GM12878 (cell line): ENCODE measurements around the gene OR4C3. TPM values are rescaled to one million over a fixed set of nuclear protein-coding genes. Genes with fewer than 3 reads are reported as not detected.
"Not testable (repeated sequence)": the region's sequence is repeated elsewhere in the genome, so short reads cannot be mapped to it uniquely, and the experiment has no call there.

Experiments
- ATAC-seq: fragments of 200-7000 bp; cut with Tn5 transposase; 3 replicates; pipeline ENCODE4 v1.9.1; 2020; ENCODE audit warnings: mild to moderate bottlenecking, moderate library complexity
- BruUV-seq: library from RNA; stranded (reverse); fragments of 400-500 nt; replicated peaks from 2 replicates; lab custom pipeline; 2021; lab: Mats Ljungman, UMichigan
- CTCF ChIA-PET: fragments of 300-600 bp; sonication (Branson Sonifier 250); formaldehyde crosslinking; extraction: SDS; loops from one replicate; lab custom pipeline; 2021; ENCODE audit warnings: inconsistent platforms; lab: Yijun Ruan, JAX
- POLR2A ChIA-PET: fragments of 350-600 bp; formaldehyde crosslinking; extraction: SDS; loops from one replicate; lab custom pipeline; 2021; ENCODE audit warnings: inconsistent platforms; lab: Charles Lee
- RAD21 ChIA-PET: fragments of 300-600 bp; sonication (Branson Sonifier 250); formaldehyde crosslinking; loops from one replicate; lab custom pipeline; 2023; ENCODE audit warnings: antibody characterized with exemption; ENCODE audit not compliant: unreplicated experiment; lab: Charles Lee
- SMC1A ChIA-PET: fragments of 300-600 bp; sonication (Branson Sonifier 250); formaldehyde crosslinking; loops from one replicate; lab custom pipeline; 2023; ENCODE audit not compliant: unreplicated experiment, uncharacterized antibody; lab: Charles Lee
- DNase-seq: peaks from one replicate; pipeline ENCODE4 v3.0.0-alpha.2; 2011; ENCODE audit warnings: low read depth, low spot score
- FAIRE-seq: peaks from 3 replicates; lab custom pipeline; 2011; peaks lifted over from hg19 to GRCh38; lab: Jason Lieb, UNC
- H2AFZ ChIP-seq: 2 replicates; pipeline ENCODE4 v1.6.0; 2011; ENCODE audit warnings: low read depth, low read length, control low read depth; ENCODE audit not compliant: control insufficient read depth
- H3K27ac ChIP-seq: 2 replicates; pipeline ENCODE4 v1.5.1; 2011; ENCODE audit warnings: control low read depth; ENCODE audit not compliant: control insufficient read depth, insufficient read depth
- H3K27me3 ChIP-seq, 2 experiments: replicated peaks in 1 of 2; 2 replicates each; pipeline versions ENCODE4 v1.6.0 to v1.6.1; 2011; ENCODE audit warnings: low read length in 1 of 2; ENCODE audit not compliant: control insufficient read depth in 2 of 2, insufficient read depth in 2 of 2
- H3K36me3 ChIP-seq, 2 experiments: 2 replicates each; pipeline ENCODE4 v1.5.1; 2011; ENCODE audit warnings: low read length in 1 of 2; ENCODE audit not compliant: control insufficient read depth in 2 of 2, insufficient read depth in 2 of 2
- H3K4me1 ChIP-seq: 2 replicates; pipeline ENCODE4 v1.6.1; 2011; ENCODE audit warnings: mild to moderate bottlenecking, low read length, moderate library complexity, mixed read lengths; ENCODE audit not compliant: control insufficient read depth, insufficient read depth
- H3K4me2 ChIP-seq: 2 replicates; pipeline ENCODE4 v1.6.0; 2011; ENCODE audit warnings: control low read depth; ENCODE audit not compliant: control insufficient read depth, insufficient read depth
- H3K4me3 ChIP-seq: fragments of 200-600 bp; sonication (generic); 2 replicates; pipeline ENCODE4 v1.5.1; 2016
- H3K79me2 ChIP-seq: 2 replicates; pipeline ENCODE4 v1.6.0; 2011; ENCODE audit warnings: low read length; ENCODE audit not compliant: control insufficient read depth, insufficient read depth
- H3K9ac ChIP-seq: 2 replicates; pipeline ENCODE4 v1.8.0; 2011; ENCODE audit warnings: low read length, control low read depth, mixed read lengths; ENCODE audit not compliant: control insufficient read depth, insufficient read depth
- H3K9me3 ChIP-seq: replicated peaks from 3 replicates; pipeline ENCODE4 v1.5.1; 2011; ENCODE audit warnings: mild to moderate bottlenecking, low read length; ENCODE audit not compliant: control insufficient read depth, insufficient read depth
- H4K20me1 ChIP-seq: 2 replicates; pipeline ENCODE4 v1.6.0; 2011; ENCODE audit not compliant: control insufficient read depth, insufficient read depth
- ASH2L ChIP-seq: fragments of 300-600, 200-600 bp; sonication (generic); IDR thresholded peaks from 2 replicates; pipeline ENCODE4 v1.6.1; 2017; ENCODE audit warnings: low read depth, mild to moderate bottlenecking, borderline replicate concordance
- NR2C2 ChIP-seq: IDR thresholded peaks from 2 replicates; pipeline ENCODE4 v1.6.1; 2011; ENCODE audit warnings: borderline replicate concordance, low read depth; ENCODE audit not compliant: control insufficient read depth, insufficient read length
- NR2F1 ChIP-seq: fragments of 450-650 bp; conservative IDR thresholded peaks from 2 replicates; pipeline ENCODE4 v1.6.1; 2017; ENCODE audit warnings: mild to moderate bottlenecking
- SMAD1 ChIP-seq: fragments of 450-650 bp; IDR thresholded peaks from 2 replicates; pipeline ENCODE4 v1.6.1; 2018; ENCODE audit warnings: mild to moderate bottlenecking, low read depth; ENCODE audit not compliant: partially characterized antibody
- ZBED1 ChIP-seq: IDR thresholded peaks from 2 replicates; pipeline ENCODE4 v1.6.1; 2016; ENCODE audit warnings: borderline replicate concordance
- WGBS: methylation state at CpG from one replicate; pipeline ENCODE4 v1.1.6; 2016; ENCODE audit warnings: low lambda C conversion rate; ENCODE audit not compliant: insufficient replicate concordance, insufficient coverage; ENCODE audit errors: missing lambda C conversion rate; 5-methylcytosine and 5-hydroxymethylcytosine counted together
- in situ Hi-C: fragments of 300-500 bp; cut with MboI; formaldehyde crosslinking; loops from 9 replicates; pipeline ENCODE4 v1.14.3; 2018; ENCODE audit warnings: mixed read lengths
- intact Hi-C: fragments of 100-400 bp; cut with micrococcal nuclease; formaldehyde crosslinking; loops from one replicate; pipeline ENCODE4 v1.14.2; 2022; ENCODE audit not compliant: unreplicated experiment
- polyA plus RNA-seq, 11 experiments: library from polyadenylated mRNA; depleted of rRNA in 4 of 11; unstranded in 6 of 11; stranded (reverse) in 5 of 11; fragments of >200 nt; fragmentation: Nextera tagmentation in 4 of 11; fragmentation: Illumina TruSeq in 1 of 11; extraction: Ambion mirVana in 4 of 11; extraction: Trizol in 1 of 11; gene quantifications; 1 replicate in 1 of 11; 2 replicates in 10 of 11; pipeline versions ENCODE4 v1.2.1 to v1.2.3, GENCODE V29; 2011 to 2016; ENCODE audit warnings: inconsistent platforms in 2 of 11, missing spikeins in 2 of 11, low read depth in 1 of 11
- total RNA-seq, 4 experiments: library from RNA; depleted of rRNA in 3 of 4; stranded (reverse); fragments of >200 nt in 3 of 4; fragmentation: Illumina TruSeq in 1 of 4; extraction: Trizol in 1 of 4; gene quantifications; 2 replicates each; pipeline versions ENCODE4 v1.2.1 to v1.2.3, GENCODE V29; 2013 to 2021
- TF ChIP-seq, protein P1 (sequence below): fragments of 450-650 bp; IDR thresholded peaks from 2 replicates; pipeline ENCODE4 v1.6.1; 2017; ENCODE audit warnings: mild to moderate bottlenecking, moderate library complexity

OR4C3 gene
- total and polyA plus RNA-seq, 10 of the 15 experiments (the other 5 are each of a cell fraction or from before 2014, with no cell fraction given): not detected

DNA sequence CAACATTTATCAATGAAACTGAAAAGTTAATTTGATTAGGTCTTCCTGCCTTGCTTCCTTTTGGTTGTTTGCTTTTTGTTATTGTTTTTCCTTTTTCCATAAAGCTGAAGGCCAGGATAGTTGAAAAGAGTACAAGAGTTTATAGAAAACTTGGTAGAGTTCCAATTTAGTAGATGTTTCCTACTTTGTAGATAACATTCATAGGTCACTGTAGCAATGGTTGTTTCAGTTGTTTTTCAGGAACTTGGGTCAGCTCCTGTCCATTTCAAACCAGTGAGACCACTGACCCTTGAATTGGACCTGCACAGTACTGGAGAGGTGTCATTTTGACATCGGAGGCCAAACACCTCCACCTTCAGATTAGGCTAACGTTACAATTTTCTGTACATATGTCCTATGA, 4.9 kb upstream of the OR4C3 start:
- ATAC-seq, RAD21 ChIA-PET, H3K9ac ChIP-seq, H3K79me2 ChIP-seq, CTCF ChIA-PET, H3K27me3 ChIP-seq, POLR2A ChIA-PET, H3K4me2 ChIP-seq, H3K4me1 ChIP-seq, H3K27ac ChIP-seq, H3K4me3 ChIP-seq, BruUV-seq, H3K9me3 ChIP-seq, H3K36me3 ChIP-seq, FAIRE-seq, intact Hi-C loops, H2AFZ ChIP-seq, SMC1A ChIA-PET, DNase-seq, H4K20me1 ChIP-seq: not testable (repeated sequence)
- in situ Hi-C loops: loop anchor here (25.0 kb wide), 1 partner anchor 383 kb away; no protein-coding TSS in a partner anchor
- WGBS: 7% methylated on average over 2 of the region's 2 CpGs

DNA sequence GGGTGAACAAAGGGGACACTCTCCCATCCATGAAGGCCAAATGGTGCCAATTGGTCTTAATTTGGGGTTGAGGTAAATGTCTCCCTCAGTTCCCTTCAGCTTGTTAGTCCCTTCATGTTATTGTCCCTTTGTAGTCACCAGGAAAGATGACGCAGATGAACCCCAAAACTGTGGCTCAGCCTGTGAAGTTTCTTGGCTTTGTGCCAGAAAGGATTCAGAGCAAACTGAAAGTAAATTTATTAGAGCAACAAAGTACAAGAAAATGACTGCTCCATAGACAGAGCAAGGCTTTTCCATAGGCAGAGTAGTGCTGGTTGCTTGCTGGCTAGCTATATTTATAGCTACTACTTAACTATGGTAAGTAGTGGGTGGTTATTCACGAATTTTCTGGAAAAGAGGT, 16.7 kb downstream of the OR4C3 start:
- CTCF ChIA-PET: no interaction called here
- RAD21 ChIA-PET: no interaction called here
- Histone ChIP-seq H3K4me3 (no peak overlapping the region), H3K27me3 (no peaks in the 10 kb centered on the region), H3K9me3 (no peaks in the 10 kb centered on the region), H3K4me2 (no peak overlapping the region), H3K79me2 (no peaks in the 10 kb centered on the region), H3K36me3 (no peaks in the 10 kb centered on the region), H2AFZ (no peak overlapping the region), H3K9ac (no peak overlapping the region), H3K27ac (no peak overlapping the region), H3K4me1 (no peaks in the 10 kb centered on the region), H4K20me1 (no peaks in the 10 kb centered on the region)
- BruUV-seq: no TSS peak
- no peak for DNase-seq
- in situ Hi-C loops: no loop called here
- POLR2A ChIA-PET: no interaction called here
- no peak for FAIRE-seq
- ATAC-seq: no peak
- intact Hi-C loops: no loop called here
- 2% methylated on average over 2 of the region's 2 CpGs for WGBS
- TF ChIP-seq ZBED1: no peak
- TF ChIP-seq SMAD1: no peak
- TF ChIP-seq, protein P1, sequence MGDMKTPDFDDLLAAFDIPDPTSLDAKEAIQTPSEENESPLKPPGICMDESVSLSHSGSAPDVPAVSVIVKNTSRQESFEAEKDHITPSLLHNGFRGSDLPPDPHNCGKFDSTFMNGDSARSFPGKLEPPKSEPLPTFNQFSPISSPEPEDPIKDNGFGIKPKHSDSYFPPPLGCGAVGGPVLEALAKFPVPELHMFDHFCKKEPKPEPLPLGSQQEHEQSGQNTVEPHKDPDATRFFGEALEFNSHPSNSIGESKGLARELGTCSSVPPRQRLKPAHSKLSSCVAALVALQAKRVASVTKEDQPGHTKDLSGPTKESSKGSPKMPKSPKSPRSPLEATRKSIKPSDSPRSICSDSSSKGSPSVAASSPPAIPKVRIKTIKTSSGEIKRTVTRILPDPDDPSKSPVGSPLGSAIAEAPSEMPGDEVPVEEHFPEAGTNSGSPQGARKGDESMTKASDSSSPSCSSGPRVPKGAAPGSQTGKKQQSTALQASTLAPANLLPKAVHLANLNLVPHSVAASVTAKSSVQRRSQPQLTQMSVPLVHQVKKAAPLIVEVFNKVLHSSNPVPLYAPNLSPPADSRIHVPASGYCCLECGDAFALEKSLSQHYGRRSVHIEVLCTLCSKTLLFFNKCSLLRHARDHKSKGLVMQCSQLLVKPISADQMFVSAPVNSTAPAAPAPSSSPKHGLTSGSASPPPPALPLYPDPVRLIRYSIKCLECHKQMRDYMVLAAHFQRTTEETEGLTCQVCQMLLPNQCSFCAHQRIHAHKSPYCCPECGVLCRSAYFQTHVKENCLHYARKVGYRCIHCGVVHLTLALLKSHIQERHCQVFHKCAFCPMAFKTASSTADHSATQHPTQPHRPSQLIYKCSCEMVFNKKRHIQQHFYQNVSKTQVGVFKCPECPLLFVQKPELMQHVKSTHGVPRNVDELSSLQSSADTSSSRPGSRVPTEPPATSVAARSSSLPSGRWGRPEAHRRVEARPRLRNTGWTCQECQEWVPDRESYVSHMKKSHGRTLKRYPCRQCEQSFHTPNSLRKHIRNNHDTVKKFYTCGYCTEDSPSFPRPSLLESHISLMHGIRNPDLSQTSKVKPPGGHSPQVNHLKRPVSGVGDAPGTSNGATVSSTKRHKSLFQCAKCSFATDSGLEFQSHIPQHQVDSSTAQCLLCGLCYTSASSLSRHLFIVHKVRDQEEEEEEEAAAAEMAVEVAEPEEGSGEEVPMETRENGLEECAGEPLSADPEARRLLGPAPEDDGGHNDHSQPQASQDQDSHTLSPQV: no peak
- TF ChIP-seq ASH2L: no peak
- no peak for TF ChIP-seq NR2C2
- no peak for TF ChIP-seq NR2F1
- SMC1A ChIA-PET: no interaction called here

DNA sequence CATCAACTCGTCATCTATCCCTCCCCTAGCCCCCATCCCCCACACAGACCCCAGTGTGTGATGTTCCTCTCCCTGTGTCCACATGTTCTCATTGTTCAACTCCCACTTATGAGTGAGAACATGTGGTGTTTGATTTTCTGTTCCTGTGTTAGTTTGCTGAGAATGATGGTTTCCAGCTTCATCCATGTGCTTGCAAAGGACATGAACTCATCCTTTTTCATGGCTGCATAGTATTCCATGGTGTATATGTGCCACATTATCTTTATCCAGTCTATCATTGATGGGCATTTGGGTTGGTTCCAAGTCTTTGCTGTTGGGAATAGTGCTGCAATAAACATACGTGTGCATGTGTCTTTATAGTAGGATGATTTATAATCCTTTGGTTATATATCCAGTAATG, 17.8 kb downstream of the OR4C3 start:
- H3K9ac ChIP-seq, intact Hi-C loops, SMC1A ChIA-PET, H3K27me3 ChIP-seq, H3K9me3 ChIP-seq, POLR2A ChIA-PET, BruUV-seq, H3K4me3 ChIP-seq, H2AFZ ChIP-seq, DNase-seq, H4K20me1 ChIP-seq, RAD21 ChIA-PET, H3K79me2 ChIP-seq, H3K36me3 ChIP-seq, FAIRE-seq, ATAC-seq, H3K4me1 ChIP-seq, H3K4me2 ChIP-seq, in situ Hi-C loops, CTCF ChIA-PET, H3K27ac ChIP-seq: not testable (repeated sequence)
- 5% methylated on average over 2 of the region's 2 CpGs for WGBS
